M059J (cell line): ENCODE data around the gene CALY. TPM values are rescaled to one million over a fixed set of nuclear protein-coding genes. Genes with fewer than 3 reads are reported as not detected.

Experiments
- DNase-seq: peaks from one replicate; pipeline ENCODE4 v3.0.0-alpha.2; 2012; ENCODE audit warnings: low read depth
- total RNA-seq: library from RNA; depleted of rRNA; stranded (reverse); fragments of >200 nt; shearing (Covaris generic); gene quantifications from 2 replicates; pipeline ENCODE4 v1.2.3, GENCODE V29; 2014

CALY gene
- total RNA-seq, 1 experiment from 2014 or later, result not detected

- no peak for DNase-seq
Observed at GRCh38 chr10:133366751-133367150, 30.1 kb upstream of the CALY start.

GRCh38 chr10:133366130-133366478, 29.4 kb upstream of the CALY start:
- DNase-seq, result no peak

- no peak for DNase-seq
Observed at GRCh38 chr10:133365461-133366129, 28.9 kb upstream of the CALY start.

- DNase-seq, result no peak
Observed at GRCh38 chr10:133364645-133365431, 28.1 kb upstream of the CALY start.

DNA sequence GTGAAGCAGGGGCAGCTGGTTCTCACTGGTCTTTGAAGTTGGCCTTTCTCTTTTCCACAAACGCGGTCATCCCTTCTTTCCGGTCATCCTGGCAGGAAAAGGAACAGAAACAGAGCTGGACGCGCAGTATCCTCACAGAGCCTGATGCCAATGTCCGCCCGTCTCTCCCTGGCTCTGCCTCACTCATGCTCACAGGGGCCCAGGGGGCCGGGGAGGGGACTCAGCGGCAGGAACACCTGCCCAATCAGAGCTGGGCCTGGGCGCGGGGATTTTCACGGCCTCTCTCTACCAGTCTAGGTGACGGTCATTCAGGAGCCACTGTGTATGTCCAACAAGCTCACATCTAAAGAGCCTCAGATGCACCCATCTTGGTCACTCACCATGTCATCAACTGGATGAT, 26.1 kb upstream of the CALY start:
- no peak for DNase-seq

DNA sequence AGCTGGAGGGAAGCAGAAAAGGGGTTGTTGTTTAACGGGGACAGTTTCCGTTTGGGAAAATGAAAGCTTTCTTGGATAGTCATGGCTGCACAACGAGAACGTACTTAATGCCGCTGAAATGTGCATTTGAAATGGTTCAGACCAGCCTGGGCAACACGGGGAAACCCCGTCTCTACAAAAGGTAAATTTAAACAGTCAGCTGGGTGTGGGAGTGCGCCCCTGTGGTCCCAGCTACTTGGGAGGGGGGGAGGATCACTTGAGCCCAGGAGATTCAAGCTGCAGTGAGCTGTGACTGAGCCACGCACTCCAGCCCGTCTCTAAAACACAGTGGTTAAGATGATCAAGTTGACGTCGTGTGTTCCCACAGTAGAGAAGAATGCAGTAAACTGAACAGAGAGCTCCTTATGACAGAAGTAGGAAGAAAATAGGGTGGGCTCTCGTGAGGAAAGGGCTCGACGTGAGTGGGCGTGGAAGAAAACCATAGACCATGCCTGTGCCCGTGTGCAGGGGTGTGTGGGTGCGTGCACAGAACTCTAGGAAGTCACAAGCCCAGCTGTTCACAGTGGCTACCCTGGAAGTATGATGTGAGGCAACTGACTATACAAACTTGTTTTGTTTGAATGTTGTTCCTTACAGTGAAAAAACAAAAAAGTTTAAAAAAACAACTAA, 25.2 kb upstream of the CALY start:
- DNase-seq, result no peak

GRCh38 chr10:133361227-133361626, 24.5 kb upstream of the CALY start:
- no peak for DNase-seq

GRCh38 chr10:133359972-133360610, 23.4 kb upstream of the CALY start:
- no peak for DNase-seq

DNA sequence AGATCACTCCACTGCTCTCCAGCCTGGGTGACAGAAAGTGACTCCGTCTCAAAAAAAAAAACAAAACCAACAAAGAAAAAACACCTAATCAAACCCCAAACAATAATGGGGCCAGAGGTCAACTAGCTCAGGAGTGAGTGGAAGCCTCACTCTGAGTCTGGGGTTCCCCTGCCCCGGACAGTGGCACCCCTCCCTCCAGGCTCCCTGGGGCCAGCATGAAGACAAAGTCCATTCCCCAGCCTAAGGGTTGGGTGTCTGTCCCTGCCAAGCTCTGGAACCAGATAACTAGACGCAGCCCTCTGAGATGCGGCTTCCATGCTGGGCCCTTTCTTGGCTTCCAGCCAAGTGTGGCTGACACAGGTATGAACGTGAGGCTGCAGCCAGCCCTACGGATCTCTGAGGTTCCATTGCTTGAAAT, 22.9 kb upstream of the CALY start:
- DNase-seq, result no peak

GRCh38 chr10:133358925-133359310, 22.2 kb upstream of the CALY start:
- DNase-seq, result no peak

DNA sequence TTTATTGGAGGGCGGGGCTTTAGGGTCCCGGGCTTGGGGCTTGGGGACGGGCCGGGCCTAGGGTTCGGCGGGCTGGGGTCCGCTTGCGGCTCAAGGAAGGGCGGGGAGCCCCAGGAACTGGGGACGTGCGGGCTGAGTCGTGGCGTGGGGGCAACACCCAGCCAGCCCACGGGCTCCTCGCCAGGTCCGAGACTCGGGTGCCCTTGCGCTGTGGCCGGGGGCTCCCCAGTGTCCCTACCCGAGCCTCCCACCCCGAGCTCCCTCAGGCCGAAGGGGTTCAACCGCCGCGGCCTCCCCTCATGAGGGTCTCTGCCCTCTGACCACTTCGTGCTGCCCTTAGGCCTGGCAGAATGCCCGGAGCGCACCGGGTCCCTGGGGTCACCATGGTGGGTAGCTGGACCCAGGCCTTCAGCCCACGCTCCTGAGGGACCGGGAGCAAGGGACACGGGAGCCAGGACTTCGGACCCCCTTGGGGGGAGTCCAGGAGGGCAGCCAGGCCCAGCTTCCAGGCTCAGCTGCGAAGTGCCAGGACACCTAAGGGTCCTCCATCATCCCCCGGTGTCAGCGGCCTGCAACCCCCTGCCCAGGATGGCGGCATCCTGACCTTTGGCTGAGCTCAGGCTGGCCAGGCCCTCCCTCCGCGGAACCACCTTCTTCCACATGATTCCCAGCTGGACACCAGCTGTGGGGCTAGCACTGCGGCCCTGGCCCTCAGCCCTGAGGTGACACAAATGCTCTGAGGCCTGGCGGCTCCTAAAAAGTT, 21.6 kb upstream of the CALY start:
- DNase-seq, result no peak

DNA sequence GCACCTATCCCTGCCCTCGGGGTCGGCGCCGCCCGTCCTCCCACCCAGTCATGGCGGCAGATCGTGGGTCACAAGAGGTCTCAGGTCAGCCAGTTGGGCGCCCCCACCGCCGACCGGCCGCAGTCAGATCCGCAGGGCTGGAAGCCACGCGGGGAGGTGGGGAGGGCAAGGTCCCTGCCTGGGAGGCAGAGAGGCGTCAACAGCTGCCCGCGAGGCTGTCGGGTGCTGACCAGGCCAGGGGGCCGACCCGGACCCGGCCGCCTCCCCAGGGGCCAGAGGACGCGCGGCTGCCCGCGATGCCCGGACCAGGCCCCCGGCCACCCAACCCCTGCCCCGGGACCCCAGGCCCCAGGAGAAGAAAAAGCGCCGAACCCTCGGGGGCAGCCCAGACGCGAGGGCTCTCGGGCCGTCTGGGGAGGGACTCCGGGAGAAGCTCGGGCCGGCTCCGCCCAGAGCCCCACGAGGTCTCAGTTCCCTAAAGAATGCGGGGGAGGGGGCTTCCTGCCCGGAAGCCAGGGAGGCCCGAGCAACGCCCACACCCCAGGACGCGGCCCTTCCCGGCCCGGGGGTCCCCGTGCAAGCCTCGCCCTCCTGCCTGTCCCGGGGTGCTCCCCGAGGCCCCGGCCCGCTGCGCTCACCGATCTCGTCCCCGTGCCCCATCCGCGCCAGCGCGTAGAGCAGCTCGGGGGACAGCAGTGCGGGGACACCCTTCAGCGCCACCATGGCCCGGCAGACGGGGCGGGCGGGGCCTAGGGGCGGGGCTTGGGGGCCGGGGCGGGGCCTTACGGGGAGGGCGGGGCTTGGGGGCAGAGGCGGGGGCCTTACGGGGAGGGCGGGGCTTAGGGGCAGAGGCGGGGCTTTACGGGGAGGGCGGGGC, 20.8 kb upstream of the CALY start, which contains the start of gene FUOM:
TSS of gene FUOM (minus strand) at position 735 of the 877 bp plus-strand sequence. CDS start at position 723, 12 bp downstream.
- peak; percentile 32 for DNase-seq

DNA sequence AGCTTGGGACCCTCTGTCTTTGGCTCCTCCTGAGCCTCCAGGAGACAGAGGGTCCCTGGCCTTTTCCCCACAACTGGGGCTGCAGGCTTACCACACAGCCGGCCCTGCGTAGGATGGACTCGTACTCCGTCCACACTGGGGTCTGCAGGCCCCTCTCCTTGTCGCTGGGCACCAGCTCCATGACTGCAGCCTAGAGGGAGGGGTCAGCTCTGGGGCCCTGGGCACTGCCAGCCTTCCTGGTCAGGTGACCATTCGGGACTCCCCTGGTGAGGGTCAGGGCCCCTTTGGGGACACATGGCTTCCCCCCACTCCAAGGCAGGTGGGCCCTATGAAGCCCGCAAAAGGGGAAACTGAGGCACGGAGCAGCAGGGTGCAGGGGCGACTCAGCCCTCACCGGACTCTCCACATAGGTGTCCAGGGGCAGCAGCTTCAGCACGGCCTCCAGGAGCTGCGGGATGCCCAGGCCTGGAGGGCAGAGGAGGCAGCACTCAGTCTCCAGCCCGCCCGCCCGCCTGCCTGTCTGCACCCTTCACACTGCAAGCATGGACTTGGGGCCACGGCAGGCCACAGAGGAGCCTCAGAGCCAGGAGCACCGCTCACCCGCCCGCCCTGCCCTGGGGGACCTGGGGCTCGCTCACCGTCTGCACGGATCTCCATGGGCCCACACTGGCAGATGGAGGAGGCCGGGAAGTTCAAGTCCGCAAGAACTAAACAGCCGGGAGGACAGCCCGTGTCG, 20.0 kb upstream of the CALY start:
- DNase-seq, result no peak

GRCh38 chr10:133355991-133356390, 19.3 kb upstream of the CALY start:
- no peak for DNase-seq

GRCh38 chr10:133355266-133355665, 18.6 kb upstream of the CALY start:
- DNase-seq, result no peak

- DNase-seq, result no peak
Observed at GRCh38 chr10:133354672-133355240, 18.1 kb upstream of the CALY start.

GRCh38 chr10:133353988-133354605, 17.4 kb upstream of the CALY start:
- no peak for DNase-seq

DNA sequence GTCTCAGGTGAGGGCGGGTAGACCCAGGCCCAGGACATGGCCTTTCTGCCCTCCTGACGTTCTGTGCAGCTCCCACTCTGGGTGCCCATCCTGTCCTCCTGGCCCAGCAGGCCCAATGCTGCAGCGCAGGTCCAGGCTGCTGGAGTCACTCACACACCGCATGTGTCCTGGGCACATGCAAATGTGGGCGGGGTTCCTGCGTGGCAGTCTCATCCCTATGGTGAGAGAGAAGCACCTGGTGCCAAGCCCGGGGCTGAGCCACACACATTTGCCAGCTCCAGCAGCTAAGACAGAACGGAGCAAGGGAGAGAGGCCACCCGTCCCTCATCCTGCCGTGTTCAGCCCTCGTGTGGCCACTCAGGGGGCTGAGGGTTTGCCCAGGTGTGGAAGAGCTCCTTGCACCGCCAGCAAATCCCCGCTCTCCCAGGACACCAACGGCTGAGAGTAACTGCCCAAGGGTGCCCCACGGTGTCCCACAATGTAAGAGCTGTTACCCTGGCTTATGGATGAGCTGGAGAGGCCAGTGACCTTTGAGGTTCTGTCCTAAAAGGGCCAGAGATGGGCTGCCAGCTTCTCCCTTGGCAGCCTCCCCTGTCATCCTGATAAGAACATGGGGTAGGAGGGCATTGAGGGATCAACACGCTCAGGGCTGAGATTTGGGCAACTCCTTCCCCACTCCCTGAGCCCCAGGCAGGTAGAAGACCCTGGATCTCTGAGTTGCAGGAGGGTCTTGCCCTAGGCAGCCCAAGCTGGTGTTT, 16.7 kb upstream of the CALY start:
- DNase-seq, result no peak
